Kidney (tissue), 14 donors: ENCODE measurements around the gene RERE. TPM values are rescaled to one million over a fixed set of nuclear protein-coding genes. Genes with fewer than 3 reads are reported as not detected.

Source experiments
- DNase-seq, 5 donors: peaks; one replicate each; pipeline ENCODE4 v3.0.0-alpha.2; 2013 to 2020
- FAIRE-seq: peaks from 2 replicates; lab custom pipeline; 2012; peaks lifted over from hg19 to GRCh38; lab: Jason Lieb, UNC
- H3K27ac ChIP-seq, 2 donors: one replicate each; pipeline ENCODE4 v1.7.0; 2013; ENCODE audit warnings: low read depth in 2 of 2, low read length in 2 of 2, inconsistent platforms in 1 of 2
- H3K27me3 ChIP-seq: one replicate; pipeline ENCODE4 v1.7.1; 2013; ENCODE audit warnings: low read length, inconsistent platforms; ENCODE audit not compliant: control insufficient read depth, insufficient read depth
- H3K36me3 ChIP-seq, 3 donors: one replicate each; pipeline versions ENCODE4 v1.7.0 to v1.7.1; 2013; ENCODE audit warnings: low read length in 3 of 3, control low read depth in 1 of 3, inconsistent platforms in 1 of 3; ENCODE audit not compliant: insufficient read depth in 3 of 3, control insufficient read depth in 2 of 3
- H3K4me1 ChIP-seq, 3 donors: one replicate each; pipeline versions ENCODE4 v1.7.0 to v1.7.1; 2013; ENCODE audit warnings: low read length in 3 of 3, inconsistent platforms in 1 of 3, low read depth in 1 of 3; ENCODE audit not compliant: control insufficient read depth in 2 of 3, insufficient read depth in 2 of 3
- H3K4me3 ChIP-seq, 3 donors: one replicate each; pipeline versions ENCODE4 v1.7.0 to v1.8.1; 2013; ENCODE audit warnings: low read length in 3 of 3, control low read depth in 1 of 3, inconsistent platforms in 1 of 3
- H3K9ac ChIP-seq, 3 donors: one replicate each; pipeline versions ENCODE4 v1.7.0 to v1.7.1; 2013; ENCODE audit warnings: low read length in 3 of 3, control low read depth in 1 of 3, inconsistent platforms in 1 of 3
- H3K9me3 ChIP-seq, 3 donors: one replicate each; pipeline versions ENCODE4 v1.7.0 to v1.7.1; 2013; ENCODE audit warnings: low read length in 3 of 3, control low read depth in 1 of 3, inconsistent platforms in 1 of 3; ENCODE audit not compliant: control insufficient read depth in 2 of 3, insufficient read depth in 1 of 3
- CTCF ChIP-seq: IDR thresholded peaks from 3 replicates; pipeline ENCODE4 v1.5.1; 2012; ENCODE audit warnings: mild to moderate bottlenecking, moderate library complexity, borderline replicate concordance; ENCODE audit not compliant: insufficient read depth; ENCODE audit errors: extremely low read depth
- intact Hi-C: fragments of 100-400 bp; cut with DNase I; formaldehyde crosslinking; loops from one replicate; pipeline ENCODE4 v1.11.1; 2022
- polyA plus RNA-seq: library from polyadenylated mRNA; stranded (reverse); fragments of 350-450 nt; fragmentation: Illumina TruSeq; extraction: RNeasy Lipid Tissue Mini Kit (QIAGEN cat#74804); gene quantifications from one replicate; pipeline ENCODE4 v1.2.3, GENCODE V29; 2014; ENCODE audit warnings: low read depth, low replicate concordance; ENCODE audit not compliant: insufficient read depth
- total RNA-seq: library from RNA; stranded (reverse); fragmentation: NEBNext Ultra II Directional; extraction: Animal tissue kit (Norgen Biotek cat#: 25700); gene quantifications from one replicate; pipeline ENCODE4 v1.2.1, GENCODE V29; 2021
- donor health status: control.
- donor health status: control.
- donor health status: control.
- donor health status: control.
- donor health status: control.
- donor health status: DM: yes; HTN: yes; CAD: no.
- donor health status: Normal renal cell carcinoma (clear cell type).

Gene RERE
- total and polyA plus RNA-seq, 2 donors from 2014 or later = 37.2 to 176 TPM

GRCh38 chr1:8640950-8641349, 176.5 kb downstream of the RERE start:
- FAIRE-seq (no peak), DNase-seq (no peak)
- Histone ChIP-seq H3K9me3 (no peaks in the 10 kb centered on the region), H3K27ac (no peak overlapping the region), H3K4me1 (peaks cover 0 to 5% (median 0%) of the 10 kb centered on the region in 3 donors), H3K27me3 (no peaks in the 10 kb centered on the region), H3K36me3 (peaks cover 0 to 2% (median 0%) of the 10 kb centered on the region in 3 donors), H3K9ac (no peak overlapping the region), H3K4me3 (no peak overlapping the region)
- no peak for TF ChIP-seq CTCF
- intact Hi-C loops = no loop called here

GRCh38 chr1:8639148-8639547, 178.3 kb downstream of the RERE start:
- FAIRE-seq (no peak), DNase-seq (no peak)
- no peak for TF ChIP-seq CTCF
- no peaks in the 10 kb centered on the region for H3K27me3 ChIP-seq
- H3K4me3 ChIP-seq = no peak overlapping the region
- intact Hi-C loops = no loop called here
- no peak overlapping the region for H3K9ac ChIP-seq
- no peak overlapping the region for H3K27ac ChIP-seq
- H3K4me1 ChIP-seq = peaks cover 0 to 5% (median 0%) of the 10 kb centered on the region in 3 donors
- H3K9me3 ChIP-seq = no peaks in the 10 kb centered on the region
- peaks cover 0 to 1% (median 0%) of the 10 kb centered on the region in 3 donors for H3K36me3 ChIP-seq

GRCh38 chr1:8633741-8634501, 183.5 kb downstream of the RERE start:
- no peaks in the 10 kb centered on the region for H3K27me3 ChIP-seq
- H3K4me1 ChIP-seq = peaks cover 0 to 7% (median 5%) of the 10 kb centered on the region in 3 donors
- no peak for TF ChIP-seq CTCF
- H3K27ac ChIP-seq = no peak overlapping the region
- FAIRE-seq (no peak), DNase-seq (no peak)
- intact Hi-C loops = no loop called here
- no peaks in the 10 kb centered on the region for H3K36me3 ChIP-seq
- H3K9ac ChIP-seq = no peak overlapping the region
- H3K4me3 ChIP-seq = no peak overlapping the region
- no peaks in the 10 kb centered on the region for H3K9me3 ChIP-seq
